Lower leg skin (tissue), 3 donors: ENCODE results near the gene PPP1R9B.

Experiments used
- CTCF ChIP-seq, 3 donors: fragments of 450-650 bp; IDR thresholded peaks; one replicate each; pipeline ENCODE4 v1.5.1; 2016; ENCODE audit warnings: antibody characterized with exemption in 3 of 3, mild to moderate bottlenecking in 3 of 3, moderate library complexity in 2 of 3
- POLR2A ChIP-seq, 2 donors: fragments of 450-650 bp; IDR thresholded peaks; one replicate each; pipeline ENCODE4 v1.6.1; 2016 to 2017; ENCODE audit warnings: antibody characterized with exemption in 2 of 2, mild to moderate bottlenecking in 1 of 2, moderate library complexity in 1 of 2

GRCh38 chr17:50093246-50093645, 57.2 kb downstream of the PPP1R9B start:
- TF ChIP-seq CTCF (IDR thresholded peaks at IDR 0.05): no peak
- no peak for TF ChIP-seq POLR2A (IDR thresholded peaks at IDR 0.05)
